NCI-H774 (cell line): ENCODE results near the gene CDH22.

Source experiments
- DNase-seq: peaks from one replicate; lab custom pipeline; 2025; lab: John Stamatoyannopoulos, UW

The CDH22 gene

GRCh38 chr20:46299078-46299477, 9.2 kb downstream of the CDH22 start:
- peak; percentile 38 for DNase-seq

DNA sequence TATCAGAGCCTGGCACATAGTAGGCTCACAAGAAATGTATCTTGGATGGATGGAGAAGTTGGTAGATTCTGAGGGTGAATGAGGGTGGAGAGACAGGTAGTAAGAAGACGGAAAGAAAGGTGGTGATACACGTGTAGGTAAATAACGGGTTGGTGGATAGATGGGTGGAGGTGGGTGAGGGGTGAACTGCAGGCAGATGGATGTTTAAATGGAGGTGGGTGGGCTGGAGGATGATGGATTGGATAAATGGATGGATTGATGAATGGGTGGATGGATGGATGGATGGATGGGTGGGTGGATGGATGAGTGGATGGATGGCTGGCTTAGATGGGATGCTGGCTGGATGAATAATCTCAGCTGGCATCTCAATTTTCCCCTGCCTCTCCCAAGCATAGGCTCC, 9.9 kb downstream of the CDH22 start:
- no peak for DNase-seq

DNA sequence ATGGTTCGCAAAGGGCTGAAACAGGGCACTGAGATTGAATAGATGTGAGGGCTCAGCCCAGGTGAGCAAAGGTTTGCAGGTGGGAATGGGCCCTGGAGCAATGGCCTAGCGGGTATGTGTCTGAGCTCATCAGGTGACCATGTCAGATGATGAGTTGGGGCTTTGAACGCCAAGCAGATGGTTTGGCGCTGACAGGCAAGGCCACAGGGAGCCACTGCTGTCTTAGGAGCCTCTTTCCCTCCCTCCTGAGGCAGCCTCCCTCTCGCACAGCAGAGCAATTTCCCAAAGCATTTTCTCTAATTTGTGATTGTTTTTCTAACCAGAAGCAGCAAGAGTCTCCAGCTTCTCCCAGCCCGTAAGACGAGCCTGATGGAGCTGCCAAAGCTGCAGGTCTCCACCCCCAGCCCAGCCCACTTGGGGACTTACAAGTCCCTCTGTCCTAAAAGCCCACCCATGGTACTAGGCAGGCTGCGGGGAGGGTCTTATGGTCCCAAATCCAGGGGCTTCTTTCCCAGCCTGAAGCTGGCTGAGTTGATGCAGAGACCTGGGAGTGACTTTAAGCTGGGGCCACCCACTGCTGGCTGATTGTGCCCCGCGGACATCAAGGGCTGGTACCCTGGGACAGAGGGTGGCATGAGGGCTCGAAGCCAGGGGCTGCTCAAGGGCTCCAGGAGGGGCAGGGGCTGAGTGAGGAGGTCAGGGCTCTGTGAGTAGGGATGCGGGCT, 11.6 kb downstream of the CDH22 start:
- no peak for DNase-seq

DNA sequence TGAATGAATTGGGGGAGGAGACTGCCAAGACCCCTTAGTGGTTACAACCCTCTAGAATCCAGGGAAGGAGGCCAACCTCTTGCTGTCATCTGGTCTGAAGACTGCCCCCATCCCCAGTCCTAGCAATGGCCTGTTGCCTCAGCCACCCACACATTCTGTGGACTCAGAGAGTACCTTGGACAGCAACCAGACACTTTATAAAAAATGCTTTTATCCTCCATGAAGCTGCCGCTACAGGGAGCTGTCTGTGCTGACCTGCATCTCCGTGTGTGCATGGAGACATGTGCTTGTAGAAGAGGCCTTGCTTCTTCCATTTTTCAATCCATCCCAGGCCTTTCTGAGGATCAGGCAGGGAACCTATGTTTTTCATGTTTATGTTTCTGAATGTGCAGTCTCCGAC, 15.2 kb downstream of the CDH22 start:
- no peak for DNase-seq

DNA sequence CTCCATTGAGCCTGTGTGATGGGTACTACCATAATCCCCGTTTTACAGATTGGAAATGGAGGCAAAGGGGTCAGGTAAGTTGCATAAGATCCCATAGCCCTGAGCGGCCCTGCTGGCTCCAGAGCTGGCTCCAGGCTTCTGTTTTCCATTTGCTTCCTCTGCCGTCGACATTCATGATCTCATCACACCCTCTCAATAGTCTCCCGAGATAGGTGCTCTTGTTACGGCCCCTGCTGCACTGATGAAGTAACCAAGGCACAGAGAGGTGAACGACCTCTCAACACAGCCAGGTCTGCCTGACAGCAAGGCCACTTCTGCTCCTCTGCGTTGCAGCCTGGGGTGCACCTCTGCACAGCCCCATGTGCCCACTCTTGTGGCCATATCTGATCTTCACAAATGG, 16.9 kb downstream of the CDH22 start:
- DNase-seq, result no peak

DNA sequence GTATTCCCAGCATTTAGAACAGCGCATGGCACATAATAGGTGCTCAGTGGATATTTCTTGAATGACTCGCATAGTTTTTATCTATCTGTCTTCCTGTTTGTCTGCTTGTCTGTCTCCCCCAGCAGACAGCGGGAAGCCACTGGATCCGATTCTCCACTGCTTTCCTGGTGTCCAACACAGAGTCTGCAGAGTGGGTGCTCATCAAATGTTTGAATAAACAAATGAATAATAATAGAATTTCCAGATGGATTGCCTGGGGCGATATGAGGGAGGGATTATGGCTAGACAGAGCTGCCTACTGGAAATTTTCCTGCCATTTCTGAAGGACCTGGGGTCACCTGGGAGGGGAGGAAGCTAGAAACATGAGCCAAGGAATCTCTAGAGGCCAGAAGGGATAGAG, 18.9 kb downstream of the CDH22 start:
- DNase-seq, result no peak

- no peak for DNase-seq
Measured at GRCh38 chr20:46286977-46287376, 21.3 kb downstream of the CDH22 start.

DNA sequence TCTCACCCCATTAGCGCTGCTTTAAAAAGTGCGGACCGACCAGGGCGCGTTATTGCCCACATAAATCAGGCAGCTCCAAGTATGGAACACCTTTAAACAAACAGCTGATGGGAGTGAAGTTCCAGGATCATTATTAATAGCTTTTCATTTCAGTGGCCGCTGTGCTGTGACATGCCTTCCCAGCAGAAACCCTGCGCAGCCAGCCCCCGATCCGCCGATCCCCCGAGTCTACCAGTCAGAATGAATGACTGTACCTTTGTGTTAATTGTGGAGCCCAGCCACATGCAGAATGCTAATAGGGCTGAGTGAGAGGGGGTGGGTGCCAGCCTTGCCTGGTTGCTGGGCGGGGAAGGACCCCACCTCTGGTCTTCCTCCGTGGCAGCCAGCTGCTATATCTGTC, 21.9 kb downstream of the CDH22 start:
- no peak for DNase-seq

GRCh38 chr20:46285740-46286139, 22.6 kb downstream of the CDH22 start:
- no peak for DNase-seq

- no peak for DNase-seq
Measured at GRCh38 chr20:46285072-46285471, 23.2 kb downstream of the CDH22 start.

DNA sequence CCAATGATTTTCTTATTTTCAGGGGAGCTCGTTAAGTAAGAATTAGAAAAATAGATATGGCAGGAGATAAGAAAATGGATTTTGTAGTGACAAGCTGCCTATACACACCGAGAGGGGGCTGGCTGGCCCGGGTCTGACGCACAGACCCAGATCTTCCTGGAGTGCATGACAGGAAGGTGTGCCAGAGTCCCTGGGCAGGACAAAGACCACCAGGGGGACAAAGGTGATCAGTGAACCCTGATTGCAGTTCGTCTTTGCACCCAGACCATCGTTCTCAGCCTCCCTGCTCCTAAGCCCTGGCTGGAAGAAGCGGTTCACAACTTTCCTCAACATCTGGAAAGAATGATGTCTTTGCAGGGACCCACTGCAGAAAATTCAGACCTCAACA, 24.3 kb downstream of the CDH22 start:
- no peak for DNase-seq

- DNase-seq, result no peak
Measured at GRCh38 chr20:46283426-46284039, 24.8 kb downstream of the CDH22 start.

GRCh38 chr20:46282669-46283068, 25.6 kb downstream of the CDH22 start:
- no peak for DNase-seq

DNA sequence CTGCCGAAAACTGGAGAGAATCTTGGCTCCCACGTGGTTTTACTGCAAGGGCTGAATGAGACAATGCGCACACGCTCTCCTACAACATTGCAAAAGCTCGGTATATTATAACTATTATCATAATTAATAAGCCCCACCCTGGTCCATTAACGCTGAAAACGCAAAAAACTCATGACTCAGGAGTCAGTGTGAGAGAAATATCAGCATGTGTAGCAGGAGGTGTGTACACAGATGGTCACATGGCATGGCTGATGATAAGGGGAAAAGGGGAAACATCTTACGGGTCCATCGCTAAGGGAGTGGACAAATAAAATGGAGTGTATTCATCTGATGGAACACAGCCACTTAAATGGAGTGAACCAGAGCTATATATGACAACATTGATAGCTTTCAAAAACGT, 29.2 kb downstream of the CDH22 start:
- DNase-seq, result no peak

DNA sequence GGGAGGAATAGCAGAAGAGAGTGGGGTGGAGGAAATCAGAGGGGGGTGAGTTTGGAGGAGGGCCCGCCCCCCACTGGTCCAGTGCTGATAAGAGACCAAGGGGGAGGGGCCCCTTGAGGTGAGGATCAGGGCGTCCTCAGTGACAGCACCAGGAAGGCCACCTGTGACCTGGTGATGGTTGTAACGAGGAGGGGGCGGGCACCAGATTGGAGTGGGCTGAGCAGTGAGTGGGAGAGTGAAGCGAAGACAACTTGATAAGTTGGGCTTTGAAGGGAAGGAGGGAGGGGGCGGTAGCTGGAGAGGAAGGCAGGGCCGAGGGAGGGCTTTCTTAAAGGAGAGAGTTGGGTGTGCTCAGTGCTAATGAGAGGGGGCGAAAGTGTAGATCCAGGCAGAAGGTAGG, 30.7 kb downstream of the CDH22 start:
- no peak for DNase-seq

- DNase-seq, result no peak
Measured at GRCh38 chr20:46276531-46276930, 31.8 kb downstream of the CDH22 start.

DNA sequence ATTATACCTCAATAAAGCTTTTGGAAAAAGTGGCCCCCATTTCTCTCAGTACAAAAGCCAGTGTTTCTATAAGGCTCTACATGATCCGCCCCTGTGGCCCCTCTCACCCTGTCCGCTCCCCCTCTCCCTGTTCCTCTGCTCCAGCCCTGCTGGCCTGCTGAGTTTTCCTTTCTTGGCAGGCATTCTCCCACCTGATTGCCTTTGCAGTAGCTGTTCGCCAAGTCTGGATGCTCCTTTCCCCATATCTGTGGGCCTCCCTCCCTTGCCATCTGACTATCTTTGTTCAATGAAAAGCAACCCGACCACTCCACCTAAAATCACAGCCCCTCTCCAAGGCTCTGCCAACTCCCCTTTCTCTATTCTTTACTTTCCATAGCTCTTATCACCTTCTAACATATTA, 33.2 kb downstream of the CDH22 start:
- no peak for DNase-seq

- no peak for DNase-seq
Measured at GRCh38 chr20:46273717-46274116, 34.6 kb downstream of the CDH22 start.

GRCh38 chr20:46272389-46273047, 35.8 kb downstream of the CDH22 start:
- no peak for DNase-seq

- peak; percentile 30 for DNase-seq
Measured at GRCh38 chr20:46270977-46271744, 37.1 kb downstream of the CDH22 start.

GRCh38 chr20:46269372-46269771, 38.9 kb downstream of the CDH22 start:
- no peak for DNase-seq

GRCh38 chr20:46268662-46269061, 39.6 kb downstream of the CDH22 start:
- DNase-seq, result no peak

DNA sequence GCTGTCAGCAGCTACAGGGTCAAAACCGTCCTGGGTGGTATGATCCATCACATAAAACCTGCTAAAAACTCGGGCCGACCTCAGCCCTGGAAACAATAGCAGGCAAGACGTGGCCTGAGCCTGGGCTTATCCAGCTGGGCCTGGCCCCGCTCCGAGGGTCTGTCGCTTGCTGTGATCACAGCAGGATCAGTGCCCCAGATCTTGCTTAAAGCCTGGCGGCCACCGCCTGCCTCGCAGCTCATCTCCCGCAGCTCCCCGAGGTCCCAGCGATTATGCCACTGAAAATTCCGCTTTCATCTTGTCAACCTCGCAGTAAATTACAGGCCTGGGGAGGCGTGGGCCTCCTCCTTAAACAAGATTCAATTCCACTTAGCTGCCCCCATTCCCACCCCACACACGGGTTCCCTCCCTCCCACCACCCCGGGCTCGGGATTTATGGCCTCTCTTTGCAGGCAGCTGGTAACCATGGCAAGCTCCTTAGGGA, 40.1 kb downstream of the CDH22 start:
- DNase-seq, result no peak
